HG02678 (cell line): ENCODE data around the gene SMARCC2.
"Not testable (repeated sequence)": the region's sequence is repeated elsewhere in the genome, so short reads cannot be mapped to it uniquely, and the experiment has no call there.

Experiments used
- ATAC-seq: cut with Tn5 transposase; IDR thresholded peaks from one replicate; pipeline ENCODE4 v1.9.1; 2021; ENCODE audit warnings: mild to moderate bottlenecking, moderate library complexity; ENCODE audit not compliant: unreplicated experiment

The SMARCC2 gene

GRCh38 chr12:56212361-56212760 is 23.1 kb upstream of the SMARCC2 start:
- ATAC-seq = no peak

- ATAC-seq = no peak
Observed at GRCh38 chr12:56208006-56208405, 18.7 kb upstream of the SMARCC2 start.

- no peak for ATAC-seq
Observed at GRCh38 chr12:56206452-56207166, 17.3 kb upstream of the SMARCC2 start.

GRCh38 chr12:56205445-56205844 is 16.2 kb upstream of the SMARCC2 start:
- no peak for ATAC-seq

- no peak for ATAC-seq
Observed at GRCh38 chr12:56204275-56204674, 15.0 kb upstream of the SMARCC2 start.

GRCh38 chr12:56202838-56203237 is 13.6 kb upstream of the SMARCC2 start:
- no peak for ATAC-seq

- no peak for ATAC-seq
Observed at GRCh38 chr12:56202366-56202765, 13.1 kb upstream of the SMARCC2 start.

- no peak for ATAC-seq
Observed at GRCh38 chr12:56198836-56199235, 9.6 kb upstream of the SMARCC2 start.

- no peak for ATAC-seq
Observed at GRCh38 chr12:56197921-56198635, 8.8 kb upstream of the SMARCC2 start.

GRCh38 chr12:56196818-56197550 is 7.7 kb upstream of the SMARCC2 start:
- ATAC-seq = not testable (repeated sequence)

- ATAC-seq = peak; percentile 30
Observed at GRCh38 chr12:56193025-56193578, 3.8 kb upstream of the SMARCC2 start.

GRCh38 chr12:56192582-56192981 is 3.3 kb upstream of the SMARCC2 start:
- ATAC-seq = no peak

GRCh38 chr12:56190695-56191155 is 1.4 kb upstream of the SMARCC2 start:
- no peak for ATAC-seq

- ATAC-seq = peak; percentile 30
Observed at GRCh38 chr12:56189918-56190694, 823 bp upstream of the SMARCC2 start.

- peak; percentile 1 for ATAC-seq
Observed at GRCh38 chr12:56188778-56189098, 545 bp downstream of the SMARCC2 start.

GRCh38 chr12:56188131-56188777 is 1.0 kb downstream of the SMARCC2 start:
- no peak for ATAC-seq

GRCh38 chr12:56186957-56187356 is 2.3 kb downstream of the SMARCC2 start:
- ATAC-seq = no peak

GRCh38 chr12:56178347-56178746 is 10.9 kb downstream of the SMARCC2 start:
- no peak for ATAC-seq

- no peak for ATAC-seq
Observed at GRCh38 chr12:56172839-56173238, 16.4 kb downstream of the SMARCC2 start.

- ATAC-seq = no peak
Observed at GRCh38 chr12:56169229-56169759, 20.0 kb downstream of the SMARCC2 start.
